Stimulated activated CD4-positive, alpha-beta T cell treated with anti-CD3 and anti-CD28 coated beads, Interleukin-15, amount 100 ng/mL, for 48 hours (primary cell): ENCODE results near the gene VPS18.
"Not testable (repeated sequence)": the region's sequence is repeated elsewhere in the genome, so short reads cannot be mapped to it uniquely, and the experiment has no call there.

Experiments used
- DNase-seq, 2 donors: peaks; one replicate each; pipeline ENCODE4 v3.0.0-alpha.2; 2020; ENCODE audit warnings: low read depth in 2 of 2

Gene VPS18

GRCh38 chr15:40893733-40894680 is at the start of gene VPS18:
VPS18 (plus strand) TSS chr15:40894450; CDS start chr15:40894769, 319 bp downstream.
- peak; percentile 97 to 99 for DNase-seq

- DNase-seq = peak in 1 of 2 donors; percentile 25
Observed at GRCh38 chr15:40844696-40845030, 49.6 kb upstream of the VPS18 start.

- no peak for DNase-seq
Observed at GRCh38 chr15:40845036-40845435, 49.2 kb upstream of the VPS18 start.

GRCh38 chr15:40845511-40846284 is 48.6 kb upstream of the VPS18 start:
- DNase-seq = no peak

GRCh38 chr15:40846841-40847222 is 47.4 kb upstream of the VPS18 start:
- DNase-seq = no peak

- no peak for DNase-seq
Observed at GRCh38 chr15:40847223-40847961, 46.9 kb upstream of the VPS18 start.

- DNase-seq = no peak
Observed at GRCh38 chr15:40850576-40851112, 43.6 kb upstream of the VPS18 start.

GRCh38 chr15:40852529-40852928 is 41.7 kb upstream of the VPS18 start:
- no peak for DNase-seq

- no peak for DNase-seq
Observed at GRCh38 chr15:40853241-40853890, 40.9 kb upstream of the VPS18 start.

- no peak for DNase-seq
Observed at GRCh38 chr15:40854161-40854560, 40.1 kb upstream of the VPS18 start.

GRCh38 chr15:40855706-40856234 is 38.5 kb upstream of the VPS18 start:
- DNase-seq = no peak

- no peak for DNase-seq
Observed at GRCh38 chr15:40856746-40857145, 37.5 kb upstream of the VPS18 start.

GRCh38 chr15:40857601-40858341 is 36.5 kb upstream of the VPS18 start:
- peak; percentile 60 to 73 for DNase-seq

- DNase-seq = no peak
Observed at GRCh38 chr15:40858706-40859105, 35.5 kb upstream of the VPS18 start.

GRCh38 chr15:40859206-40859851 is 34.9 kb upstream of the VPS18 start:
- peak; percentile 78 to 85 for DNase-seq

- DNase-seq = not testable (repeated sequence)
Observed at GRCh38 chr15:40861147-40861546, 33.1 kb upstream of the VPS18 start.

GRCh38 chr15:40863660-40864270 is 30.5 kb upstream of the VPS18 start:
- no peak for DNase-seq

GRCh38 chr15:40867199-40867598 is 27.1 kb upstream of the VPS18 start:
- no peak for DNase-seq

- DNase-seq = no peak
Observed at GRCh38 chr15:40869686-40870085, 24.6 kb upstream of the VPS18 start.
